C4-2B (cell line): ENCODE results near the gene CDK14.

Experiments used
- ZFX ChIP-seq: fragments of 450-650 bp; IDR thresholded peaks from 2 replicates; pipeline ENCODE4 v1.6.1; 2017
- TF ChIP-seq, protein P1 (sequence below): fragments of 450-650 bp; conservative IDR thresholded peaks from 2 replicates; pipeline ENCODE4 v1.5.1; 2017; ENCODE audit warnings: mild to moderate bottlenecking

GRCh38 chr7:90797596-90797995 is 201.5 kb downstream of the CDK14 start:
- TF ChIP-seq, protein P1, sequence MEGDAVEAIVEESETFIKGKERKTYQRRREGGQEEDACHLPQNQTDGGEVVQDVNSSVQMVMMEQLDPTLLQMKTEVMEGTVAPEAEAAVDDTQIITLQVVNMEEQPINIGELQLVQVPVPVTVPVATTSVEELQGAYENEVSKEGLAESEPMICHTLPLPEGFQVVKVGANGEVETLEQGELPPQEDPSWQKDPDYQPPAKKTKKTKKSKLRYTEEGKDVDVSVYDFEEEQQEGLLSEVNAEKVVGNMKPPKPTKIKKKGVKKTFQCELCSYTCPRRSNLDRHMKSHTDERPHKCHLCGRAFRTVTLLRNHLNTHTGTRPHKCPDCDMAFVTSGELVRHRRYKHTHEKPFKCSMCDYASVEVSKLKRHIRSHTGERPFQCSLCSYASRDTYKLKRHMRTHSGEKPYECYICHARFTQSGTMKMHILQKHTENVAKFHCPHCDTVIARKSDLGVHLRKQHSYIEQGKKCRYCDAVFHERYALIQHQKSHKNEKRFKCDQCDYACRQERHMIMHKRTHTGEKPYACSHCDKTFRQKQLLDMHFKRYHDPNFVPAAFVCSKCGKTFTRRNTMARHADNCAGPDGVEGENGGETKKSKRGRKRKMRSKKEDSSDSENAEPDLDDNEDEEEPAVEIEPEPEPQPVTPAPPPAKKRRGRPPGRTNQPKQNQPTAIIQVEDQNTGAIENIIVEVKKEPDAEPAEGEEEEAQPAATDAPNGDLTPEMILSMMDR, result no peak
- TF ChIP-seq ZFX, result no peak
